Glomerular visceral epithelial cell (primary cell): ENCODE results near the gene RGN.
"Not testable (repeated sequence)": the region's sequence is repeated elsewhere in the genome, so short reads cannot be mapped to it uniquely, and the experiment has no call there.

Source experiments
- DNase-seq: peaks from one replicate; pipeline ENCODE4 v3.0.0-alpha.2; 2016; ENCODE audit errors: extremely low spot score

RGN gene

DNA sequence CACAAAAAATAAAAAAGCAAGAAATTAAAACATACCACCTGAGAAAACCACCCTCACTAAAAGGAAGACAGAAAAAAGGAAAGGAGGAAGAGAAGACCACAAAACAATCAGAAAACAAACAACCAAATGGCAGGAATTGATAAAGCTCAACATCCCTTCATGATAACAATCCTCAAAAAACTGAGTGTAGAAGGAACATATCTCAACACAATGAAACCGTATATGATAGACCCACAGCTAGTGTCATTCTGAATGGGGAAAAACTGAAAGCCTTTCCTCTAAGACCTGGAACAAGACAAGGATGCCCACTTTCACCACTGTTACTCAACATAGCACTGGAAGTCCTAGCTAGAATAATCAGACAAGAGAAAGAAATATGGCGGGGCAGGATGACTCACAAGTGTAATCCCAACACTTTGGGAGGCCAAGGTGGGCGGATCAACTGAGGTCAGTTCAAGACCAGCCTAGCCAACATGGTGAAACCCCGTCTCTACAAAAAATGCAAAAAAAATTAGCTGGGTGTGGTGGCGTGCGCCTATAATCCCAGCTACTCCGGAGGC, 38.4 kb downstream of the RGN start:
- not testable (repeated sequence) for DNase-seq

- DNase-seq = not testable (repeated sequence)
Measured at GRCh38 chrX:47124466-47124865, 46.2 kb downstream of the RGN start.

- DNase-seq = peak; percentile 96
Measured at GRCh38 chrX:47129157-47129898, 51.1 kb downstream of the RGN start.

GRCh38 chrX:47129899-47130358, 51.7 kb downstream of the RGN start:
- no peak for DNase-seq

DNA sequence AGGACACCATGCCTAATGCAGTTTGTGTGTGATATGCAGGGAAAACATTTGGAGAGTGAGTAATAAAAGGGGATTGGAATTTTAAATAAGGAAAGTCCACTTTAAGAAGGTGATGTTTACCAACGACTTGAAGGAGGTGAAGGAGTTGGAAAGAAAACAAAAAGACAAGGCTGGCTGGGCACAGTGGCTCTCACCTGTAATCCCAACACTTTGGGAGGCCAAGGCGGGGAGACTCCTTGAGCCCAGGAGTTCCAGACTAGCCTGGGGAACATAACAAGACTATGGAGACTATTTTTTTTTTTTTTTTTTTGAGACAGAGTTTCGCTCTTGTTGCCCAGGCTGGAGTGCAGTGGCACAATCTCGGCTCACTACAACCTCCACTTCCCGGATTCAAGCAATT, 55.2 kb downstream of the RGN start:
- DNase-seq = no peak

GRCh38 chrX:47135650-47136049, 57.4 kb downstream of the RGN start:
- DNase-seq = not testable (repeated sequence)

DNA sequence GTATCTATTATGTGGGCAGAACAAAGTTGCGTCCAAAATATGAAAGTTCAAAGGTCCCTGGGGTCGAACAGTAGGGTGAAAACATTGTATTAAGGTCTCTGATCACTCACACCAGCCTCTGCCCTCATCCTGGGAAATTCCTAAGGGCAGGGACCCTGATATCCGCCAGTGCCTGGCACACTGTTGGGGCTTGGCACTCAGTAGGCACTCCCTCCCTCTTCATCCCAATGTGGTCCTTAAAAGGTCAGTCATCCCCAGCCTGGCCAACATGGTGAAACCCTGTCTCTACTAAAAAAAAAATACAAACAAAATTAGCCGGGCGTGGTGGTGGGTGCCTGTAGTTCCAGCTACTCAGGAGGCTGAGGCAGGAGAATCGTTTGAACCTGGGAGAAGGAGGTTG, 59.9 kb downstream of the RGN start:
- no peak for DNase-seq
